ENCODE data around the gene TTLL9.

- TF ChIP-seq CTCF (IDR thresholded peaks at IDR 0.05) = no peak
- no peak for TF ChIP-seq POLR2A (IDR thresholded peaks at IDR 0.05)
Observed at GRCh38 chr20:31923388-31924331, 53.2 kb downstream of the TTLL9 start.
